Breast epithelium (tissue), 4 donors: ENCODE results near the gene KRT83. TPM values are rescaled to one million over a fixed set of nuclear protein-coding genes. Genes with fewer than 3 reads are reported as not detected.

Experiments used
- DNase-seq, 2 donors: peaks; one replicate each; pipeline ENCODE4 v3.0.0-alpha.2; 2019; ENCODE audit warnings: low spot score in 2 of 2
- H3K27ac ChIP-seq, 2 donors: fragments of 200-600 bp; sonication (generic) in 1 of 2; one replicate each; pipeline ENCODE4 v1.5.1; 2016 to 2019; ENCODE audit warnings: mild to moderate bottlenecking in 1 of 2
- H3K27me3 ChIP-seq, 2 donors: fragments of 200-600 bp; sonication (generic) in 1 of 2; one replicate each; pipeline versions ENCODE4 v1.5.1 to v1.6.0; 2017 to 2019; ENCODE audit warnings: control low read depth in 1 of 2, mild to moderate bottlenecking in 1 of 2
- H3K36me3 ChIP-seq: fragments of 200-600 bp; one replicate; pipeline ENCODE4 v1.5.1; 2019
- H3K4me1 ChIP-seq, 2 donors: fragments of 200-600 bp; sonication (generic); one replicate each; pipeline ENCODE4 v1.5.1; 2016 to 2019; ENCODE audit warnings: control low read depth in 1 of 2
- H3K4me3 ChIP-seq, 3 donors: fragments of 200-600 bp; sonication (generic); 1 replicate in 2 of 3; 2 replicates in 1 of 3; pipeline ENCODE4 v1.5.1; 2016 to 2019; ENCODE audit warnings: mild to moderate bottlenecking in 3 of 3, moderate library complexity in 2 of 3
- H3K9me3 ChIP-seq, 2 donors: fragments of 200-600 bp; sonication (generic) in 1 of 2; one replicate each; pipeline ENCODE4 v1.5.1; 2016 to 2019; ENCODE audit warnings: control low read depth in 1 of 2
- POLR2A ChIP-seq: fragments of 450-650 bp; IDR thresholded peaks from one replicate; pipeline ENCODE4 v1.6.1; 2016; ENCODE audit warnings: antibody characterized with exemption, mild to moderate bottlenecking, moderate library complexity
- POLR2AphosphoS5 ChIP-seq, 3 donors: sonication (generic); formaldehyde crosslinking; IDR thresholded peaks; one replicate each; pipeline ENCODE4 v1.6.1; 2017; ENCODE audit warnings: antibody characterized with exemption in 3 of 3
- intact Hi-C: fragments of 100-400 bp; cut with DNase I; formaldehyde crosslinking; loops from one replicate; pipeline ENCODE4 v1.15.1; 2023; ENCODE audit warnings: low total_unique reads
- total RNA-seq, 3 donors: library from RNA; depleted of rRNA; stranded (reverse); fragments of >200 nt; gene quantifications; one replicate each; pipeline ENCODE4 v1.1.0, GENCODE V29; 2016
- TF ChIP-seq, protein P1 (sequence below), 3 donors: fragments of 450-650 bp; IDR thresholded peaks; one replicate each; pipeline ENCODE4 v1.5.1; 2016 to 2017; ENCODE audit warnings: antibody characterized with exemption in 3 of 3, mild to moderate bottlenecking in 3 of 3, moderate library complexity in 3 of 3

Gene KRT83
- total RNA-seq, 3 donors from 2014 or later = 0.33 to 0.59 TPM; not detected in 1

GRCh38 chr12:52336641-52337040, 15.4 kb upstream of the KRT83 start:
- Histone ChIP-seq H3K9me3 (peaks cover 10 to 15% of the 10 kb centered on the region in 2 donors), H3K4me1 (no peaks in the 10 kb centered on the region), H3K27ac (no peak overlapping the region), H3K36me3 (no peaks in the 10 kb centered on the region), H3K27me3 (no peaks in the 10 kb centered on the region), H3K4me3 (no peak overlapping the region)
- no peak for DNase-seq
- TF ChIP-seq POLR2AphosphoS5 (IDR thresholded peaks at IDR 0.05) (no peak), POLR2A (no peak)
- TF ChIP-seq, protein P1, sequence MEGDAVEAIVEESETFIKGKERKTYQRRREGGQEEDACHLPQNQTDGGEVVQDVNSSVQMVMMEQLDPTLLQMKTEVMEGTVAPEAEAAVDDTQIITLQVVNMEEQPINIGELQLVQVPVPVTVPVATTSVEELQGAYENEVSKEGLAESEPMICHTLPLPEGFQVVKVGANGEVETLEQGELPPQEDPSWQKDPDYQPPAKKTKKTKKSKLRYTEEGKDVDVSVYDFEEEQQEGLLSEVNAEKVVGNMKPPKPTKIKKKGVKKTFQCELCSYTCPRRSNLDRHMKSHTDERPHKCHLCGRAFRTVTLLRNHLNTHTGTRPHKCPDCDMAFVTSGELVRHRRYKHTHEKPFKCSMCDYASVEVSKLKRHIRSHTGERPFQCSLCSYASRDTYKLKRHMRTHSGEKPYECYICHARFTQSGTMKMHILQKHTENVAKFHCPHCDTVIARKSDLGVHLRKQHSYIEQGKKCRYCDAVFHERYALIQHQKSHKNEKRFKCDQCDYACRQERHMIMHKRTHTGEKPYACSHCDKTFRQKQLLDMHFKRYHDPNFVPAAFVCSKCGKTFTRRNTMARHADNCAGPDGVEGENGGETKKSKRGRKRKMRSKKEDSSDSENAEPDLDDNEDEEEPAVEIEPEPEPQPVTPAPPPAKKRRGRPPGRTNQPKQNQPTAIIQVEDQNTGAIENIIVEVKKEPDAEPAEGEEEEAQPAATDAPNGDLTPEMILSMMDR (IDR thresholded peaks at IDR 0.05) = no peak
- intact Hi-C loops = no loop called here

DNA sequence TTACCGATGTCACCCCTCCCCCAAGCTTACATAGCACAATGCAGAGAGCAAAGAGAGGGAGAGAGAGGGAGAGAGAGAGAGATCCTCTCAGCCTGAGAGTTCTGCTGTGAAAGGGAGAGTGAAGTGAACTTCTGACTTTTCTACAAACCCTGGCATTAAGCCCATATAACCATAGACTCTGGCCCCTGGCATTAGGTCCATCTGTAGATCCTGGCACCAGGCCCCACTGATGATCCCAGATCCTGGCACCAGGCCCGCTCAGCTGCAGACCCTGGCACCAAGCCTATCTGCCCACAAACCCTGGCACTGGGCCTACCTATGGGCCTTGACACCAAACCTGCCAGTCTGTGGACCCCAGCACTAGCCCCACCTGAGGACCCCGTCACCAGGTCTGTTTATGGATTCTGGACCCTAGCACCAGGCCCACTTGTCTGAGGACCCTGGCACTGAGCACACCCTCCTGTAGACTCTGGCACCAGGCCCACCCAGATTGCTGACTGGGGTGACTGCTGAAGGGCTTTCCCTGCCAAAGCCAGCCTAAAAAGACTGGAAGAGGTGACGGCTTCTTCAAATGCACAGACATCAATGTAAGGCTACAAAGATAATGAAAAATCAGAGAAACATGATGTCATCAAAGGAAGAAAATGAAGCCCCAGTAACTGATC, 14.5 kb upstream of the KRT83 start:
- Histone ChIP-seq H3K27ac (no peak overlapping the region), H3K4me1 (no peaks in the 10 kb centered on the region), H3K36me3 (no peaks in the 10 kb centered on the region), H3K4me3 (no peak overlapping the region), H3K9me3 (peaks cover 10 to 15% of the 10 kb centered on the region in 2 donors), H3K27me3 (no peaks in the 10 kb centered on the region)
- intact Hi-C loops = no loop called here
- TF ChIP-seq POLR2A (no peak), POLR2AphosphoS5 (IDR thresholded peaks at IDR 0.05) (no peak)
- TF ChIP-seq, protein P1 (IDR thresholded peaks at IDR 0.05) = no peak
- no peak for DNase-seq

DNA sequence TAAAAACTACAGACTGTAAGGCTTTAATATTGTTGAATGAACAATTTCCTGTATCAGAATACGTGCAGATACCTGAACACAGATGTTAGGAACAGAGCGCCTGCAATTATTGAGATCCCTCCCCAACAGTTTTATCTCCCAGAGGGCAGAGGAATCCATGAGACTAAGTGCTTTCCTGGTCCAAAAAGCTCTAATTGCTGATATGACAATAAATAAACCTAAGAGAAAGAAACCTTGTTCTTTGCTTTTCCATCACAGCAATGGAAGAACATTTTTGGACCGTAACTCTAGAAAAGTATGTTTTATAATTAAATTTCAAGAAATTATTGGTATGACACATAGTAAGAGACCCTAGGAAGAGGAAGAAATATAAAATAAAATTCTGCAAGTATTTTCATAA, 13.0 kb upstream of the KRT83 start:
- no peak for DNase-seq
- intact Hi-C loops = no loop called here
- H3K27ac ChIP-seq = no peak overlapping the region
- TF ChIP-seq, protein P1 (IDR thresholded peaks at IDR 0.05) = no peak
- TF ChIP-seq POLR2A (no peak), POLR2AphosphoS5 (IDR thresholded peaks at IDR 0.05) (no peak)
- no peaks in the 10 kb centered on the region for H3K4me1 ChIP-seq
- H3K36me3 ChIP-seq = no peaks in the 10 kb centered on the region
- no peaks in the 10 kb centered on the region for H3K27me3 ChIP-seq
- H3K9me3 ChIP-seq = peaks cover 10 to 15% of the 10 kb centered on the region in 2 donors
- H3K4me3 ChIP-seq = no peak overlapping the region

- no peak overlapping the region for H3K27ac ChIP-seq
- no peak for DNase-seq
- H3K27me3 ChIP-seq = no peaks in the 10 kb centered on the region
- H3K36me3 ChIP-seq = no peaks in the 10 kb centered on the region
- H3K4me1 ChIP-seq = no peaks in the 10 kb centered on the region
- H3K4me3 ChIP-seq = no peak overlapping the region
- H3K9me3 ChIP-seq = peaks cover 10 to 15% of the 10 kb centered on the region in 2 donors
- TF ChIP-seq, protein P1 (IDR thresholded peaks at IDR 0.05) = no peak
- intact Hi-C loops = no loop called here
These were observed 12.1 kb upstream of the KRT83 start for GRCh38 chr12:52333321-52333720.

GRCh38 chr12:52332381-52332780, 11.2 kb upstream of the KRT83 start:
- TF ChIP-seq POLR2A (no peak), POLR2AphosphoS5 (IDR thresholded peaks at IDR 0.05) (no peak)
- TF ChIP-seq, protein P1 (IDR thresholded peaks at IDR 0.05) = no peak
- DNase-seq = no peak
- Histone ChIP-seq H3K36me3 (no peaks in the 10 kb centered on the region), H3K9me3 (peaks cover 10 to 15% of the 10 kb centered on the region in 2 donors), H3K27me3 (no peaks in the 10 kb centered on the region), H3K4me1 (no peaks in the 10 kb centered on the region), H3K27ac (no peak overlapping the region), H3K4me3 (no peak overlapping the region)
- intact Hi-C loops = no loop called here
